Kidney epithelial cell (primary cell): ENCODE data around the gene KCNH6. TPM values are rescaled to one million over a fixed set of nuclear protein-coding genes. Genes with fewer than 3 reads are reported as not detected.
A peak's percentile ranks its signal among the peaks of the same experiment; 100 is the strongest.

Source experiments
- DNase-seq: peaks from one replicate; pipeline ENCODE4 v3.0.0-alpha.2; 2010; ENCODE audit warnings: low read depth
- H3K27me3 ChIP-seq: 2 replicates; pipeline ENCODE4 v1.6.0; 2011; ENCODE audit warnings: low read length; ENCODE audit not compliant: control insufficient read depth, insufficient read depth
- H3K36me3 ChIP-seq: 2 replicates; pipeline ENCODE4 v1.5.1; 2011; ENCODE audit warnings: low read length; ENCODE audit not compliant: control insufficient read depth, insufficient read depth
- H3K4me3 ChIP-seq: 2 replicates; pipeline ENCODE4 v1.5.1; 2011; ENCODE audit warnings: low read depth, mild to moderate bottlenecking, control low read depth, low read length
- total RNA-seq: library from RNA; depleted of rRNA; stranded (reverse); fragments of >200 nt; gene quantifications from 2 replicates; pipeline ENCODE4 v1.2.3, GENCODE V29; 2015
- TF ChIP-seq, protein P1 (sequence below): IDR thresholded peaks from 2 replicates; pipeline ENCODE4 v1.5.1; 2011; ENCODE audit warnings: mild to moderate bottlenecking, moderate library complexity, low read length, control low read depth, inconsistent platforms; ENCODE audit not compliant: insufficient read depth, poor library complexity, severe bottlenecking

Gene KCNH6
- total RNA-seq, 1 donor from 2014 or later: 0.21 TPM

- Histone ChIP-seq H3K27me3 (peaks cover 22% of the 10 kb centered on the region), H3K4me3 (peak within 1 kb of the TSS; percentile 15), H3K36me3 (no peaks in the 10 kb centered on the region)
- no peak for DNase-seq
- TF ChIP-seq, protein P1, sequence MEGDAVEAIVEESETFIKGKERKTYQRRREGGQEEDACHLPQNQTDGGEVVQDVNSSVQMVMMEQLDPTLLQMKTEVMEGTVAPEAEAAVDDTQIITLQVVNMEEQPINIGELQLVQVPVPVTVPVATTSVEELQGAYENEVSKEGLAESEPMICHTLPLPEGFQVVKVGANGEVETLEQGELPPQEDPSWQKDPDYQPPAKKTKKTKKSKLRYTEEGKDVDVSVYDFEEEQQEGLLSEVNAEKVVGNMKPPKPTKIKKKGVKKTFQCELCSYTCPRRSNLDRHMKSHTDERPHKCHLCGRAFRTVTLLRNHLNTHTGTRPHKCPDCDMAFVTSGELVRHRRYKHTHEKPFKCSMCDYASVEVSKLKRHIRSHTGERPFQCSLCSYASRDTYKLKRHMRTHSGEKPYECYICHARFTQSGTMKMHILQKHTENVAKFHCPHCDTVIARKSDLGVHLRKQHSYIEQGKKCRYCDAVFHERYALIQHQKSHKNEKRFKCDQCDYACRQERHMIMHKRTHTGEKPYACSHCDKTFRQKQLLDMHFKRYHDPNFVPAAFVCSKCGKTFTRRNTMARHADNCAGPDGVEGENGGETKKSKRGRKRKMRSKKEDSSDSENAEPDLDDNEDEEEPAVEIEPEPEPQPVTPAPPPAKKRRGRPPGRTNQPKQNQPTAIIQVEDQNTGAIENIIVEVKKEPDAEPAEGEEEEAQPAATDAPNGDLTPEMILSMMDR: no peak
Measured at GRCh38 chr17:63476854-63477479, 46.2 kb upstream of the KCNH6 start, which contains the start of gene ACE. Gene ACE (plus strand): TSS chr17:63477061. CDS start chr17:63477095, 34 bp downstream.

DNA sequence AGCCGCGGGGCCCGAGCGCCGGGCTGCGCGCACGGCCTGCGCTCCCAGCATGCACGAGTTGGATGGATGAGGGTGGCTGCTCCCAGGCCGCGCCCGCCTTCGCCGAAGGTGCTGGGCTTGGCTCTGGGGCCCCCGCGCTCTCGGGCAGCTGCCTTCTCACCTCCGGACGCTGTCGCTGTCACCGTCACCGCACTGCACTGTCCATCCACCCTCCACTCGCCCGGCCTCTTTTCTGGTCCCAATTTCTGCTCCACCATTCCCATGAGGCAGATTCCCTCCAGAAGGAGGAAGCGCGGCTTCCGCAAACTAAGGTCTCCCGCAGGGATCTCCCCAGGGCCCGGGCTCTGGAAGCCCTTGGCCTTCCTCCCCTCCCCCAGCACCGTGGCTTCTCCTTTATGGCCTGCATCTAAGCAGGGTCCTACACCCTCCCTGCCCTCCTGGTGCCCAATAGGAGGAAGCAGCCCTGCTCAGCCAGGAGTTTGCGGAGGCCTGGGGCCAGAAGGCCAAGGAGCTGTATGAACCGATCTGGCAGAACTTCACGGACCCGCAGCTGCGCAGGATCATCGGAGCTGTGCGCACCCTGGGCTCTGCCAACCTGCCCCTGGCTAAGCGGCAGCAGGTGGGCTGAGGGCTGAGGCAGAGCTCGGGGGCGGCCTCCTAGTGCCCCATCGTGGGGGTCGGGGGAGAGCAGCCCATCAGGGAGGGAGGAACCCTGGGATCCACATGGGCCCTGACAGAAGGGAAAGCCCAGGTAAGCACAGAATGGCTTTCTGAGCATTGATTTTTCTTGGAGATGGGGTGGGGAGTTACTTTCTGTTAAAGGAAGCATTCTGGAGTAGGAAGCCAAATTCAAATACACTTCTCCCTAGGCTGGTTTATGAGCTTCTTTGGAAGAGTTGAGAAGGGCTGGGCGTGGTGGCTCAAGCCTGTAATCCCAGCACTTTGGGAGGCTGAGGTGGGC, 45.4 kb upstream of the KCNH6 start:
- Histone ChIP-seq H3K36me3 (no peaks in the 10 kb centered on the region), H3K4me3 (peak overlapping the region; percentile 10), H3K27me3 (peaks cover 22% of the 10 kb centered on the region)
- TF ChIP-seq, protein P1: no peak
- DNase-seq: no peak

DNA sequence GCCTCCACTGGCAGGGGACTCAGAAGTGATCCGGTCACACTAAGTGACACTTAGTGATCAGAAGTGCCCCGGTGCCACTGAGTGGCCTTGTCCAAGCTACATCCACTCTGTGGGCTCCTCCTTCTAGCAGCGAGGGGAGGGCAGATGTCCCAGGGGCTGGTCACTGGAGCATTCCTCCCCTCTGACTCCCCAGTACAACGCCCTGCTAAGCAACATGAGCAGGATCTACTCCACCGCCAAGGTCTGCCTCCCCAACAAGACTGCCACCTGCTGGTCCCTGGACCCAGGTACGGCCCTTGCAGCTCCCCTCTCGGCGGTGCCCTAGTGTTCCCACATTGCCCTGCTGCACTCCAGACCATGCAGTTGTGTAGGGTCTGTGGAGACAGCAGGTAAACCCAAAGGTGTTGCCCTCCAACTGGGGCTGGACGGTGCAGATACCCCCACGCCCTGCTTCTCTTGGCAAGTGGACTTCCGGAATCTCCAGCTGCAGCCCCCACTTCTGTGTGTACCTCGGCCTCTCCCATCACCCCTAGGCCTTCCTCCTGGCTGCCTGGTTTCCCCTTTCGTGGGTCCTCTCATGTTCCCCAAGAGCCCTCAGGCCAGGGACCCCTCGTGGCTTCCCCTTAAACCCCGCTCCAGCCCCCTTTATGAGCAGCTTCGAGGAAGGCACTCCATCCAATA, 44.2 kb upstream of the KCNH6 start:
- H3K4me3 ChIP-seq: no peak overlapping the region
- H3K27me3 ChIP-seq: peaks cover 22% of the 10 kb centered on the region
- peak; percentile 65 for DNase-seq
- H3K36me3 ChIP-seq: no peaks in the 10 kb centered on the region
- TF ChIP-seq, protein P1: peak; percentile 94

DNA sequence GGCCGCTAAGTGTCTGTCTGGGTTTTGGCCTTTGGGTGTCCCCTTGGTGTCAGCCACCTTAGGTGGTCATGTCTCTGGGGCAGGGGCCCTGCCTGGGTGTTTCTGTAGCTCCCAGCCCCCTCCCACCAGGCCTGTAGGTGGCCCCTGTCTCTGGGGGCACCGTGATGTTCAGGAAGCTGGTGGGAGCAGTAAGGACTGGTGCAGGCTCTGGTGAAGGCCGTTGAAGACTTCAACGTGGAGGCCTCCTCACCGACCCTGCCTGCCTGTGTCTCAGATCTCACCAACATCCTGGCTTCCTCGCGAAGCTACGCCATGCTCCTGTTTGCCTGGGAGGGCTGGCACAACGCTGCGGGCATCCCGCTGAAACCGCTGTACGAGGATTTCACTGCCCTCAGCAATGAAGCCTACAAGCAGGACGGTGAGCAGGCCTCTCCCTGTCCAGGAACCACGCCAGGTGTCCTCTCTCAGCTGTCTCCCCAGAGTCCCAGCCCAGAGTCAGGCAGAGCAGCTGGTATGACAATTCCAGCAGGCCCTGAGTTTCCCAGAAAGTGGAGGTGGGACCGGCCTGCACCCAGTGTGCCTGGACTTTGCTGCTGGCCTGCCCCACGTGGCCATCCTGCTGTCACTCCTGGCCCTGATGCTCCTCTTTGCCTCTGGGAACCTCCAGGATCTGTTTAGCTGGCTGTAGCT, 43.5 kb upstream of the KCNH6 start:
- Histone ChIP-seq H3K4me3 (no peak overlapping the region), H3K27me3 (peaks cover 22% of the 10 kb centered on the region), H3K36me3 (no peaks in the 10 kb centered on the region)
- TF ChIP-seq, protein P1: no peak
- DNase-seq: no peak

DNA sequence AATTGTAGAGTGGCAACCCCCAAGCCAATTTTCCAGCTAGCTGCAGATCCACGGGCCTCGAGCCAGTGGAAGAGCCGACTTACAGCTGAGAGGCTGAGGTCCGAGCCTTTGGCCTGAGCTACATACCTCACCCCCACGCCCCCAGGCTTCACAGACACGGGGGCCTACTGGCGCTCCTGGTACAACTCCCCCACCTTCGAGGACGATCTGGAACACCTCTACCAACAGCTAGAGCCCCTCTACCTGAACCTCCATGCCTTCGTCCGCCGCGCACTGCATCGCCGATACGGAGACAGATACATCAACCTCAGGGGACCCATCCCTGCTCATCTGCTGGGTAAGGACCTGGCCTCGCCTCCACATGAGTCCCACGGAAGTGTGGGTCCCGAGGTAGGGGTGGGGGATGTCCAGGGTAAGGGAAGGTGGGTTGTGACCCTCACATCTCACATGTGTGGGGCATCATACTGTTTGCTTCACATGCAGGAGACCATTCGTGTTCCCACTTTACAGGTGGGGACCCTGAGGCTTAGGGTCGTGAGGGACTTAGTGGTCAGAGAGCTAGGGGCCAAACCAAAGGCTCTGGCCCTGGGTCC, 42.9 kb upstream of the KCNH6 start:
- TF ChIP-seq, protein P1: no peak
- peaks cover 21% of the 10 kb centered on the region for H3K27me3 ChIP-seq
- H3K36me3 ChIP-seq: no peaks in the 10 kb centered on the region
- no peak overlapping the region for H3K4me3 ChIP-seq
- DNase-seq: no peak
